ENCODE data around the gene PKLR.
"Not testable (repeated sequence)": the region's sequence is repeated elsewhere in the genome, so short reads cannot be mapped to it uniquely, and the experiment has no call there.

Gene PKLR

GRCh38 chr1:155316922-155317321, 15.7 kb upstream of the PKLR start:
- DNase-seq: no peak

- DNase-seq: no peak
Measured at GRCh38 chr1:155313261-155313660, 12.0 kb upstream of the PKLR start.

- no peak for DNase-seq
Measured at GRCh38 chr1:155309423-155310021, 8.3 kb upstream of the PKLR start.

- DNase-seq: peak; percentile 97
Measured at GRCh38 chr1:155308493-155309422, 7.5 kb upstream of the PKLR start, which contains the start of gene FDPS. FDPS (plus strand) TSS chr1:155308866; CDS start chr1:155309790, 924 bp downstream.

GRCh38 chr1:155307247-155307740, 6.1 kb upstream of the PKLR start:
- peak in 1 of 2 experiments; percentile 17 for DNase-seq

GRCh38 chr1:155305881-155306391, 4.7 kb upstream of the PKLR start:
- no peak for DNase-seq

GRCh38 chr1:155304558-155305063, 3.4 kb upstream of the PKLR start:
- DNase-seq: no peak

GRCh38 chr1:155300553-155301329, 497 bp downstream of the PKLR start:
- no peak for DNase-seq

- no peak for DNase-seq
Measured at GRCh38 chr1:155300024-155300423, 1.2 kb downstream of the PKLR start.

GRCh38 chr1:155297384-155297783, 3.9 kb downstream of the PKLR start:
- DNase-seq: no peak

GRCh38 chr1:155296661-155297060, 4.6 kb downstream of the PKLR start:
- DNase-seq: no peak

GRCh38 chr1:155295942-155296267, 5.3 kb downstream of the PKLR start:
- DNase-seq: no peak

GRCh38 chr1:155295183-155295941, 5.9 kb downstream of the PKLR start:
- no peak for DNase-seq

GRCh38 chr1:155294520-155295182, 6.6 kb downstream of the PKLR start:
- no peak for DNase-seq

- no peak for DNase-seq
Measured at GRCh38 chr1:155293086-155293749, 8.0 kb downstream of the PKLR start.

- DNase-seq: not testable (repeated sequence)
Measured at GRCh38 chr1:155291006-155291405, 10.2 kb downstream of the PKLR start.

GRCh38 chr1:155287987-155288543, 13.2 kb downstream of the PKLR start:
- no peak for DNase-seq

- DNase-seq: no peak
Measured at GRCh38 chr1:155286544-155286943, 14.7 kb downstream of the PKLR start.

- DNase-seq: no peak
Measured at GRCh38 chr1:155285631-155286044, 15.6 kb downstream of the PKLR start.

- DNase-seq: no peak
Measured at GRCh38 chr1:155285063-155285462, 16.2 kb downstream of the PKLR start.

GRCh38 chr1:155284476-155284875, 16.8 kb downstream of the PKLR start:
- no peak for DNase-seq
